ENCODE results near the gene ST6GALNAC6. TPM values are rescaled to one million over a fixed set of nuclear protein-coding genes. Genes with fewer than 3 reads are reported as not detected.

Gene ST6GALNAC6
- total and polyA plus RNA-seq, 2 of the 8 experiments (the other 6 are each of a cell fraction or from before 2014, with no cell fraction given), result 43.7 to 64.4 TPM

GRCh38 chr9:127904561-127905003 is 5.2 kb upstream of the ST6GALNAC6 start:
- ChIA-PET POLR2A (ENCODE audit: partially characterized antibody) (interaction anchor here (0.7 to 1.9 kb wide), 4 partner anchors 10 to 25 kb away, joined by 3 to 16 read pairs (median 4); partner anchors contain the start of gene ST6GALNAC4), CTCF (ENCODE audit: partially characterized antibody) (interaction anchor here (1.0 to 1.9 kb wide), 6 partner anchors 8 to 162 kb away, joined by 3 to 13 read pairs (median 4); no protein-coding TSS in a partner anchor)
- no peak overlapping the region for H3K4ac ChIP-seq (replicated peaks; ENCODE audit: insufficient read length, low read depth, low read length)
- H3K14ac ChIP-seq (ENCODE audit: insufficient read length), result no peak overlapping the region
- H3K56ac ChIP-seq (replicated peaks; ENCODE audit: insufficient read length, low read depth, low read length), result no peak overlapping the region
- DNase-seq (ENCODE audit: low read depth in 1 of 2, low spot score in 2 of 2) (peak in 1 of 2 experiments; percentile 56), FAIRE-seq (no peak)
- H4K5ac ChIP-seq (ENCODE audit: insufficient read length, low read depth, low read length), result no peak overlapping the region
- no peaks in the 10 kb centered on the region for H3K9me3 ChIP-seq (ENCODE audit: insufficient read depth in 2 of 2, low read depth in 1 of 2, low read length in 1 of 2)
- peaks cover 3 to 25% (median 10%) of the 10 kb centered on the region in 4 experiments for H3K4me1 ChIP-seq (replicated peaks in 1 of 4; ENCODE audit: control insufficient read depth in 3 of 4, insufficient read depth in 4 of 4, low read length in 3 of 4)
- peaks cover 0 to 1% of the 10 kb centered on the region in 2 experiments for H4K20me1 ChIP-seq (replicated peaks in 1 of 2; ENCODE audit: control insufficient read depth in 1 of 2, insufficient read depth in 2 of 2, low read length in 2 of 2)
- no peak overlapping the region for H2BK12ac ChIP-seq (ENCODE audit: low read depth, low read length)
- H3K79me1 ChIP-seq (ENCODE audit: low read depth, low read length), result no peaks in the 10 kb centered on the region
- no peaks in the 10 kb centered on the region; the same call in 1 of the 2 replicates for H3K23me2 ChIP-seq (ENCODE audit: low read depth, low read length)
- no peak overlapping the region for H3K9ac ChIP-seq (replicated peaks in 1 of 4; ENCODE audit: extremely low read depth in 1 of 4, low read depth in 3 of 4, low read length in 3 of 4)
- no peak for TF ChIP-seq ZNF274 (IDR thresholded peaks at IDR 0.05; ENCODE audit: borderline replicate concordance, extremely low read depth, low read length)
- TF ChIP-seq KDM1A (IDR thresholded peaks at IDR 0.05; ENCODE audit: borderline replicate concordance, low read length), result no peak
- TF ChIP-seq CHD1 (IDR thresholded peaks at IDR 0.05; ENCODE audit: low read depth, low read length), result no peak
- TF ChIP-seq, protein P1, sequence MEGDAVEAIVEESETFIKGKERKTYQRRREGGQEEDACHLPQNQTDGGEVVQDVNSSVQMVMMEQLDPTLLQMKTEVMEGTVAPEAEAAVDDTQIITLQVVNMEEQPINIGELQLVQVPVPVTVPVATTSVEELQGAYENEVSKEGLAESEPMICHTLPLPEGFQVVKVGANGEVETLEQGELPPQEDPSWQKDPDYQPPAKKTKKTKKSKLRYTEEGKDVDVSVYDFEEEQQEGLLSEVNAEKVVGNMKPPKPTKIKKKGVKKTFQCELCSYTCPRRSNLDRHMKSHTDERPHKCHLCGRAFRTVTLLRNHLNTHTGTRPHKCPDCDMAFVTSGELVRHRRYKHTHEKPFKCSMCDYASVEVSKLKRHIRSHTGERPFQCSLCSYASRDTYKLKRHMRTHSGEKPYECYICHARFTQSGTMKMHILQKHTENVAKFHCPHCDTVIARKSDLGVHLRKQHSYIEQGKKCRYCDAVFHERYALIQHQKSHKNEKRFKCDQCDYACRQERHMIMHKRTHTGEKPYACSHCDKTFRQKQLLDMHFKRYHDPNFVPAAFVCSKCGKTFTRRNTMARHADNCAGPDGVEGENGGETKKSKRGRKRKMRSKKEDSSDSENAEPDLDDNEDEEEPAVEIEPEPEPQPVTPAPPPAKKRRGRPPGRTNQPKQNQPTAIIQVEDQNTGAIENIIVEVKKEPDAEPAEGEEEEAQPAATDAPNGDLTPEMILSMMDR (IDR thresholded peaks at IDR 0.05; ENCODE audit: control extremely low read depth in 1 of 3, insufficient read depth in 1 of 3, low read depth in 1 of 3, low read length in 3 of 3), result no peak
- TF ChIP-seq ASH2L (IDR thresholded peaks at IDR 0.05; ENCODE audit: low read length), result no peak
- no peak overlapping the region for H2AK5ac ChIP-seq (ENCODE audit: low read depth, low read length)
- H3K4me2 ChIP-seq (ENCODE audit: insufficient read depth in 1 of 2, low read depth in 2 of 2, low read length in 2 of 2), result no peak overlapping the region
- H2AFZ ChIP-seq (ENCODE audit: low read length), result no peak overlapping the region
- no peaks in the 10 kb centered on the region for H3K36me3 ChIP-seq (ENCODE audit: control insufficient read depth in 2 of 4, insufficient read depth in 4 of 4, low read length in 3 of 4)
- H3K27me3 ChIP-seq (replicated peaks in 1 of 4; ENCODE audit: control insufficient read depth in 3 of 4, extremely low read depth in 1 of 4, insufficient read depth in 3 of 4, low read length in 3 of 4), result no peaks in the 10 kb centered on the region
- no peak overlapping the region for H2BK15ac ChIP-seq (ENCODE audit: low read length)
- peak overlapping the region; percentile 63; the same call in 1 of the 2 replicates for H2BK5ac ChIP-seq (ENCODE audit: low read depth, low read length)
- no peak overlapping the region for H2BK20ac ChIP-seq (ENCODE audit: low read length)
- H3K79me2 ChIP-seq (ENCODE audit: control insufficient read depth in 1 of 2, insufficient read depth in 2 of 2, low read length in 2 of 2), result no peaks in the 10 kb centered on the region
- H3K18ac ChIP-seq (ENCODE audit: extremely low read depth, low read length), result peak overlapping the region; percentile 53; the same call in 1 of the 2 replicates
- H3K4me3 ChIP-seq (ENCODE audit: extremely low read depth in 1 of 4, insufficient read depth in 2 of 4, low read depth in 3 of 4, low read length in 4 of 4), result no peak overlapping the region
- H2BK120ac ChIP-seq (replicated peaks; ENCODE audit: low read depth, low read length), result no peak overlapping the region
- H4K8ac ChIP-seq (ENCODE audit: extremely low read depth, insufficient read depth, low read length), result no peak overlapping the region
- peak overlapping the region; percentile 12; the same call in 1 of the 2 replicates for H3K27ac ChIP-seq (ENCODE audit: low read depth, low read length)
- WGBS, 2 experiments (ENCODE audit: extremely low coverage in 1 of 2, insufficient coverage in 1 of 2, insufficient read length in 1 of 2, insufficient replicate concordance in 2 of 2, low coverage in 1 of 2, low lambda C conversion rate in 2 of 2, missing lambda C conversion rate in 1 of 2), result 81% methylated on average over 12 of the region's 12 CpGs; no CpG with 5 or more reads in 1 of the 2 experiments
- H3K23ac ChIP-seq (ENCODE audit: insufficient read length), result no peak overlapping the region
- no peak overlapping the region for H4K91ac ChIP-seq (replicated peaks; ENCODE audit: insufficient read length, low read length)
